H9 (cell line): ENCODE measurements around the gene ARVCF. TPM values are rescaled to one million over a fixed set of nuclear protein-coding genes. Genes with fewer than 3 reads are reported as not detected.

ENCODE experiments used
- DNase-seq: peaks from one replicate; pipeline ENCODE4 v3.0.0-alpha.2; 2017
- H2AFZ ChIP-seq: one replicate; pipeline ENCODE4 v1.6.1; 2013; ENCODE audit warnings: mild to moderate bottlenecking, low read length, control low read depth, moderate library complexity
- H2AK5ac ChIP-seq: 2 replicates; pipeline ENCODE4 v1.6.1; 2013; ENCODE audit warnings: low read length, control low read depth, mixed read lengths; ENCODE audit not compliant: insufficient read length
- H2BK120ac ChIP-seq: one replicate; pipeline ENCODE4 v1.6.1; 2013; ENCODE audit warnings: low read depth, mild to moderate bottlenecking, low read length, control low read depth, inconsistent platforms; ENCODE audit not compliant: poor library complexity, severe bottlenecking
- H2BK12ac ChIP-seq: 2 replicates; pipeline ENCODE4 v1.6.1; 2013; ENCODE audit warnings: low read length, control low read depth, mixed read lengths, low read depth; ENCODE audit not compliant: insufficient read length
- H2BK15ac ChIP-seq: 2 replicates; pipeline ENCODE4 v1.6.1; 2013; ENCODE audit warnings: low read depth, low read length, control low read depth
- H2BK20ac ChIP-seq: one replicate; pipeline ENCODE4 v1.6.1; 2013; ENCODE audit warnings: low read depth, mild to moderate bottlenecking, low read length, control low read depth, inconsistent platforms; ENCODE audit not compliant: poor library complexity, severe bottlenecking
- H2BK5ac ChIP-seq: 2 replicates; pipeline ENCODE4 v1.6.1; 2013; ENCODE audit warnings: low read length, control low read depth, mixed read lengths; ENCODE audit not compliant: insufficient read length
- H3K14ac ChIP-seq: 2 replicates; pipeline ENCODE4 v1.6.1; 2013; ENCODE audit warnings: low read length, control low read depth; ENCODE audit not compliant: insufficient read depth
- H3K18ac ChIP-seq: 2 replicates; pipeline ENCODE4 v1.6.1; 2013; ENCODE audit warnings: low read depth, mild to moderate bottlenecking, mixed read lengths, low read length, control low read depth; ENCODE audit not compliant: insufficient read length
- H3K23ac ChIP-seq: 2 replicates; pipeline ENCODE4 v1.6.1; 2013; ENCODE audit warnings: low read length, control low read depth, mixed read lengths, low read depth; ENCODE audit not compliant: insufficient read length
- H3K23me2 ChIP-seq: 2 replicates; pipeline ENCODE4 v1.6.1; 2013; ENCODE audit warnings: low read depth, mild to moderate bottlenecking, mixed read lengths, low read length, control low read depth; ENCODE audit not compliant: insufficient read length, poor library complexity, severe bottlenecking
- H3K27ac ChIP-seq: 2 replicates; pipeline ENCODE4 v1.5.1; 2013; ENCODE audit warnings: low read length, control low read depth, mixed read lengths, low read depth; ENCODE audit not compliant: insufficient read length
- H3K27me3 ChIP-seq: 2 replicates; pipeline ENCODE4 v1.6.1; 2013; ENCODE audit warnings: low read length, control low read depth, inconsistent platforms; ENCODE audit not compliant: insufficient read depth
- H3K4ac ChIP-seq: 2 replicates; pipeline ENCODE4 v1.6.1; 2013; ENCODE audit warnings: low read depth, mild to moderate bottlenecking, control low read depth, inconsistent platforms, low read length, moderate library complexity
- H3K4me1 ChIP-seq: 2 replicates; pipeline ENCODE4 v1.6.1; 2013; ENCODE audit warnings: low read length, control low read depth, inconsistent platforms; ENCODE audit not compliant: insufficient read depth
- H3K4me2 ChIP-seq: 2 replicates; pipeline ENCODE4 v1.6.1; 2013; ENCODE audit warnings: low read length, control low read depth, mixed read lengths; ENCODE audit not compliant: insufficient read length, insufficient read depth
- H3K56ac ChIP-seq: 2 replicates; pipeline ENCODE4 v1.6.1; 2013; ENCODE audit warnings: low read depth, mild to moderate bottlenecking, mixed read lengths, low read length, control low read depth; ENCODE audit not compliant: insufficient read length
- H3K79me1 ChIP-seq: 2 replicates; pipeline ENCODE4 v1.6.1; 2013; ENCODE audit warnings: low read depth, mild to moderate bottlenecking, moderate library complexity, low read length, control low read depth, inconsistent platforms; ENCODE audit not compliant: insufficient read depth, poor library complexity, severe bottlenecking
- H3K79me2 ChIP-seq: 2 replicates; pipeline ENCODE4 v1.6.1; 2013; ENCODE audit warnings: low read length, control low read depth, inconsistent platforms; ENCODE audit not compliant: insufficient read depth
- H3K9ac ChIP-seq: 2 replicates; pipeline ENCODE4 v1.6.1; 2013; ENCODE audit warnings: low read length, control low read depth, mixed read lengths; ENCODE audit not compliant: insufficient read length; ENCODE audit errors: extremely low read depth
- H3K9me3 ChIP-seq: one replicate; pipeline ENCODE4 v1.6.1; 2013; ENCODE audit warnings: low read depth, low read length, inconsistent platforms; ENCODE audit not compliant: control insufficient read depth
- H3T11ph ChIP-seq: one replicate; pipeline ENCODE4 v1.6.1; 2013; ENCODE audit warnings: mild to moderate bottlenecking, low read length, control low read depth, inconsistent platforms
- H4K20me1 ChIP-seq: one replicate; pipeline ENCODE4 v1.6.1; 2013; ENCODE audit not compliant: control insufficient read depth, insufficient read length, insufficient read depth
- H4K5ac ChIP-seq: 2 replicates; pipeline ENCODE4 v1.6.1; 2013; ENCODE audit warnings: low read depth, mild to moderate bottlenecking, mixed read lengths, low read length, control low read depth; ENCODE audit not compliant: insufficient read length
- H4K8ac ChIP-seq: replicated peaks from 2 replicates; pipeline ENCODE4 v1.6.1; 2013; ENCODE audit warnings: low read length, control low read depth, mixed read lengths, low read depth; ENCODE audit not compliant: insufficient read length
- H4K91ac ChIP-seq: 2 replicates; pipeline ENCODE4 v1.6.1; 2013; ENCODE audit warnings: low read depth, mild to moderate bottlenecking, moderate library complexity, mixed read lengths, low read length, control low read depth; ENCODE audit not compliant: insufficient read length
- H3K27ac Mint-ChIP-seq, 3 experiments: 2 replicates in 2 of 3; 3 replicates in 1 of 3; pipeline ENCODE4 v1.8.0; 2020 to 2021; ENCODE audit warnings: mixed read lengths in 3 of 3, mild to moderate bottlenecking in 1 of 3, moderate library complexity in 1 of 3
- H3K27me3 Mint-ChIP-seq: 2 replicates; pipeline ENCODE4 v1.8.0; 2021; ENCODE audit warnings: low read depth, mild to moderate bottlenecking, moderate library complexity, mixed read lengths
- H3K36me3 Mint-ChIP-seq, 3 experiments: 2 replicates in 2 of 3; 3 replicates in 1 of 3; pipeline ENCODE4 v1.8.0; 2020 to 2021; ENCODE audit warnings: low read depth in 3 of 3, mixed read lengths in 3 of 3; ENCODE audit not compliant: insufficient read depth in 1 of 3
- H3K4me1 Mint-ChIP-seq, 2 experiments: 2 replicates each; pipeline ENCODE4 v1.8.0; 2020; ENCODE audit warnings: mixed read lengths in 2 of 2
- H3K4me3 Mint-ChIP-seq, 2 experiments: 2 replicates in 1 of 2; 3 replicates in 1 of 2; pipeline ENCODE4 v1.8.0; 2020 to 2021; ENCODE audit warnings: mild to moderate bottlenecking in 2 of 2, mixed read lengths in 2 of 2, moderate library complexity in 1 of 2
- H3K9me3 Mint-ChIP-seq, 2 experiments: 2 replicates in 1 of 2; 3 replicates in 1 of 2; pipeline ENCODE4 v1.8.0; 2020; ENCODE audit warnings: mild to moderate bottlenecking in 2 of 2, mixed read lengths in 2 of 2, moderate library complexity in 1 of 2
- WGBS: extraction: QIAGEN DNeasy Blood & Tissue Kit; methylation state at CpG from one replicate; pipeline ENCODE4 v1.1.7; 2013; ENCODE audit warnings: missing lambda C conversion rate, low lambda C conversion rate, mixed read lengths; ENCODE audit not compliant: insufficient read length; ENCODE audit errors: extremely low coverage; 5-methylcytosine and 5-hydroxymethylcytosine counted together
- total RNA-seq: library from RNA; stranded (reverse); gene quantifications from 2 replicates; pipeline ENCODE4 v1.2.1, GENCODE V29; 2021
- TF ChIP-seq, protein P1 (sequence below): fragments of 200-600 bp; sonication (generic); conservative IDR thresholded peaks from 3 replicates; pipeline ENCODE4 v1.8.0; 2021; ENCODE audit warnings: antibody characterized with exemption, mild to moderate bottlenecking

The ARVCF gene
- total RNA-seq, 1 experiment from 2014 or later: 40.7 TPM

DNA sequence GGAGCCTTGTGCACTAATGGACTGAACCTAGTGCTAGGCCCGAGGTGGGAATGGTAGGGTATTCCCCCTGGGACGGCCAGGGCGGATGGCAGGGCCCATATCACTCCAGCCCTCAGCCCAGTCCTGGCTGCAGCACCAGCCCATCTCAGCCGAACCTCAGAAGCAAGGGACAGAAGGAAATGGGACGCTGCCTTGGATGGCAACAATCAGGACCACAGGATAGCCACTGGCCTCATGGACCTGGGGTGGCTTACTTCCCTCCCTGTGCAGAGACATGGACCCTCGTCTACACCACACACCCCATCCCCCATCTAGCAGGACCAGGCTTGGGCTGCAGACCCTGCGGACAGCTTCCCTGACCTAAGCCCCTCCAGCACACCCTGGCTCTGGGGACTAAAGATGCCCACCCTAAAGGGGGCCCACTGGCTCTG is 24.1 kb downstream of the ARVCF start:
- H3K9ac ChIP-seq: no peak overlapping the region
- H3T11ph ChIP-seq: no peak overlapping the region
- H2BK20ac ChIP-seq: no peak overlapping the region
- H4K5ac ChIP-seq: no peak overlapping the region
- Mint-ChIP-seq H3K36me3 (no peaks in the 10 kb centered on the region), H3K9me3 (no peaks in the 10 kb centered on the region; a peak in 1 of 5 replicates), H3K4me3 (no peak overlapping the region), H3K27me3 (no peaks in the 10 kb centered on the region; the same call in 1 of the 2 replicates), H3K4me1 (peaks cover 0 to 13% of the 10 kb centered on the region in 2 experiments; a peak in 2 of 4 replicates), H3K27ac (no peak overlapping the region; a peak in 1 of 7 replicates)
- H4K8ac ChIP-seq: no peak overlapping the region
- H2AFZ ChIP-seq: no peak overlapping the region
- no peak overlapping the region for H2BK15ac ChIP-seq
- H4K20me1 ChIP-seq: no peaks in the 10 kb centered on the region
- no peaks in the 10 kb centered on the region for H3K4me1 ChIP-seq
- no peaks in the 10 kb centered on the region for H3K79me2 ChIP-seq
- H2BK5ac ChIP-seq: no peak overlapping the region
- H3K18ac ChIP-seq: no peak overlapping the region
- H2AK5ac ChIP-seq: no peak overlapping the region
- no peak overlapping the region for H3K56ac ChIP-seq
- H3K27ac ChIP-seq: no peak overlapping the region
- no peak overlapping the region for H3K23ac ChIP-seq
- DNase-seq: no peak
- no peaks in the 10 kb centered on the region for H3K9me3 ChIP-seq
- H3K14ac ChIP-seq: no peak overlapping the region
- H4K91ac ChIP-seq: no peak overlapping the region
- no CpG with 5 or more reads among the region's 7 CpGs for WGBS
- no peak overlapping the region for H2BK12ac ChIP-seq
- no peaks in the 10 kb centered on the region for H3K79me1 ChIP-seq
- no peaks in the 10 kb centered on the region for H3K23me2 ChIP-seq
- no peak overlapping the region for H3K4me2 ChIP-seq
- TF ChIP-seq, protein P1, sequence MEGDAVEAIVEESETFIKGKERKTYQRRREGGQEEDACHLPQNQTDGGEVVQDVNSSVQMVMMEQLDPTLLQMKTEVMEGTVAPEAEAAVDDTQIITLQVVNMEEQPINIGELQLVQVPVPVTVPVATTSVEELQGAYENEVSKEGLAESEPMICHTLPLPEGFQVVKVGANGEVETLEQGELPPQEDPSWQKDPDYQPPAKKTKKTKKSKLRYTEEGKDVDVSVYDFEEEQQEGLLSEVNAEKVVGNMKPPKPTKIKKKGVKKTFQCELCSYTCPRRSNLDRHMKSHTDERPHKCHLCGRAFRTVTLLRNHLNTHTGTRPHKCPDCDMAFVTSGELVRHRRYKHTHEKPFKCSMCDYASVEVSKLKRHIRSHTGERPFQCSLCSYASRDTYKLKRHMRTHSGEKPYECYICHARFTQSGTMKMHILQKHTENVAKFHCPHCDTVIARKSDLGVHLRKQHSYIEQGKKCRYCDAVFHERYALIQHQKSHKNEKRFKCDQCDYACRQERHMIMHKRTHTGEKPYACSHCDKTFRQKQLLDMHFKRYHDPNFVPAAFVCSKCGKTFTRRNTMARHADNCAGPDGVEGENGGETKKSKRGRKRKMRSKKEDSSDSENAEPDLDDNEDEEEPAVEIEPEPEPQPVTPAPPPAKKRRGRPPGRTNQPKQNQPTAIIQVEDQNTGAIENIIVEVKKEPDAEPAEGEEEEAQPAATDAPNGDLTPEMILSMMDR: no peak
- no peak overlapping the region for H3K4ac ChIP-seq
- H2BK120ac ChIP-seq: no peak overlapping the region
- H3K27me3 ChIP-seq: no peaks in the 10 kb centered on the region
